ENCODE data around the gene HIBCH. TPM values are rescaled to one million over a fixed set of nuclear protein-coding genes. Genes with fewer than 3 reads are reported as not detected.
A peak's percentile ranks its signal among the peaks of the same experiment; 100 is the strongest.

The HIBCH gene
- total RNA-seq, 1 donor from 2014 or later = 22.0 TPM

GRCh38 chr2:190357600-190357999, 38.0 kb upstream of the HIBCH start:
- no peak for TF ChIP-seq CTCF (IDR thresholded peaks at IDR 0.05; ENCODE audit: partially characterized antibody, unreplicated experiment)
- Mint-ChIP-seq H3K9me3 (ENCODE audit: unreplicated experiment) (peaks cover 6% of the 10 kb centered on the region), H3K27me3 (ENCODE audit: unreplicated experiment) (peaks cover 8% of the 10 kb centered on the region), H3K4me3 (ENCODE audit: unreplicated experiment) (no peak overlapping the region), H3K36me3 (ENCODE audit: unreplicated experiment) (no peaks in the 10 kb centered on the region), H3K4me1 (ENCODE audit: low read depth, unreplicated experiment) (peaks cover 41% of the 10 kb centered on the region), H3K27ac (ENCODE audit: unreplicated experiment) (peak overlapping the region; percentile 64)
- no peak for DNase-seq

GRCh38 chr2:190355968-190356644, 36.5 kb upstream of the HIBCH start:
- Mint-ChIP-seq H3K27ac (ENCODE audit: unreplicated experiment) (peak overlapping the region; percentile 72), H3K27me3 (ENCODE audit: unreplicated experiment) (peaks cover 9% of the 10 kb centered on the region), H3K9me3 (ENCODE audit: unreplicated experiment) (peaks cover 6% of the 10 kb centered on the region), H3K4me3 (ENCODE audit: unreplicated experiment) (no peak overlapping the region), H3K4me1 (ENCODE audit: low read depth, unreplicated experiment) (peaks cover 53% of the 10 kb centered on the region), H3K36me3 (ENCODE audit: unreplicated experiment) (no peaks in the 10 kb centered on the region)
- DNase-seq = no peak
- TF ChIP-seq CTCF (IDR thresholded peaks at IDR 0.05; ENCODE audit: partially characterized antibody, unreplicated experiment) = no peak

- peaks cover 45% of the 10 kb centered on the region for H3K4me1 Mint-ChIP-seq (ENCODE audit: low read depth, unreplicated experiment)
- DNase-seq = no peak
- peaks cover 8% of the 10 kb centered on the region for H3K27me3 Mint-ChIP-seq (ENCODE audit: unreplicated experiment)
- H3K27ac Mint-ChIP-seq (ENCODE audit: unreplicated experiment) = peak overlapping the region; percentile 99
- TF ChIP-seq CTCF (IDR thresholded peaks at IDR 0.05; ENCODE audit: partially characterized antibody, unreplicated experiment) = no peak
- H3K4me3 Mint-ChIP-seq (ENCODE audit: unreplicated experiment) = peak overlapping the region; percentile 60
- no peaks in the 10 kb centered on the region for H3K36me3 Mint-ChIP-seq (ENCODE audit: unreplicated experiment)
- peaks cover 6% of the 10 kb centered on the region for H3K9me3 Mint-ChIP-seq (ENCODE audit: unreplicated experiment)
Observed at GRCh38 chr2:190354003-190354690, 34.5 kb upstream of the HIBCH start.

- H3K4me3 Mint-ChIP-seq (ENCODE audit: unreplicated experiment) = peak overlapping the region; percentile 60
- no peaks in the 10 kb centered on the region for H3K36me3 Mint-ChIP-seq (ENCODE audit: unreplicated experiment)
- H3K27me3 Mint-ChIP-seq (ENCODE audit: unreplicated experiment) = peaks cover 8% of the 10 kb centered on the region
- no peak for TF ChIP-seq CTCF (IDR thresholded peaks at IDR 0.05; ENCODE audit: partially characterized antibody, unreplicated experiment)
- H3K27ac Mint-ChIP-seq (ENCODE audit: unreplicated experiment) = peak overlapping the region; percentile 99
- H3K4me1 Mint-ChIP-seq (ENCODE audit: low read depth, unreplicated experiment) = peaks cover 45% of the 10 kb centered on the region
- peaks cover 6% of the 10 kb centered on the region for H3K9me3 Mint-ChIP-seq (ENCODE audit: unreplicated experiment)
- DNase-seq = no peak
Observed at GRCh38 chr2:190353537-190353899, 33.9 kb upstream of the HIBCH start.

All from glutamatergic neuron (in vitro differentiated cells).